Measurements from ENCODE around the gene PCDHA13.

DNA sequence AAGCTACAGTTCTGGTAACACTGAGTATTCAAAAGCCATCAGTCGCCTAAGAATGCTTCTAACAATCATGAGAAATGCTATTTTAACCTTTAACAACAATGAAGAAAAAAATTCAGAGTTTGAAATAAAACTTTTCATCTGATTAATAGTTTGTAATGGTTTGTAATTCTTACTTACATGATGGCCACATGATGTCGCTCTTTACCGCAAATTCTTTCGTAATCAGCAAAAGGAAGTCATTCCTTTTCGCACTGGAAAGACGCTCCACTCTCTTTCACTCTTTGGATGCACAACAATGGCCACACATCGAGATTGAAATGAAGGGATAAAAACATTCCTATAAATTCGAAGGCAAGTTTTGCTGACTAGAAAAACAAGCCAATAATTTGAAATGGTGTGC lies 47.9 kb upstream of the PCDHA13 start, which contains the start of gene PCDHA7:
- TF ChIP-seq EP300 (IDR thresholded peaks at IDR 0.05; ENCODE audit: borderline replicate concordance) (no peak), CEBPB (IDR thresholded peaks at IDR 0.05) (no peak), ZBTB7A (IDR thresholded peaks at IDR 0.05; ENCODE audit: low read depth) (no peak), YY1 (IDR thresholded peaks at IDR 0.05; ENCODE audit: low read depth) (no peak), TAF1 (IDR thresholded peaks at IDR 0.05; ENCODE audit: low read depth) (no peak), TEAD4 (IDR thresholded peaks at IDR 0.05) (no peak), RAD21 (IDR thresholded peaks at IDR 0.05; ENCODE audit: low read depth) (no peak; the same call in 1 of the 2 replicates), NFIC (IDR thresholded peaks at IDR 0.05) (no peak)
- TF ChIP-seq, protein P1, sequence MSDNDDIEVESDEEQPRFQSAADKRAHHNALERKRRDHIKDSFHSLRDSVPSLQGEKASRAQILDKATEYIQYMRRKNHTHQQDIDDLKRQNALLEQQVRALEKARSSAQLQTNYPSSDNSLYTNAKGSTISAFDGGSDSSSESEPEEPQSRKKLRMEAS (IDR thresholded peaks at IDR 0.05), result no peak
- TF ChIP-seq, protein P2, sequence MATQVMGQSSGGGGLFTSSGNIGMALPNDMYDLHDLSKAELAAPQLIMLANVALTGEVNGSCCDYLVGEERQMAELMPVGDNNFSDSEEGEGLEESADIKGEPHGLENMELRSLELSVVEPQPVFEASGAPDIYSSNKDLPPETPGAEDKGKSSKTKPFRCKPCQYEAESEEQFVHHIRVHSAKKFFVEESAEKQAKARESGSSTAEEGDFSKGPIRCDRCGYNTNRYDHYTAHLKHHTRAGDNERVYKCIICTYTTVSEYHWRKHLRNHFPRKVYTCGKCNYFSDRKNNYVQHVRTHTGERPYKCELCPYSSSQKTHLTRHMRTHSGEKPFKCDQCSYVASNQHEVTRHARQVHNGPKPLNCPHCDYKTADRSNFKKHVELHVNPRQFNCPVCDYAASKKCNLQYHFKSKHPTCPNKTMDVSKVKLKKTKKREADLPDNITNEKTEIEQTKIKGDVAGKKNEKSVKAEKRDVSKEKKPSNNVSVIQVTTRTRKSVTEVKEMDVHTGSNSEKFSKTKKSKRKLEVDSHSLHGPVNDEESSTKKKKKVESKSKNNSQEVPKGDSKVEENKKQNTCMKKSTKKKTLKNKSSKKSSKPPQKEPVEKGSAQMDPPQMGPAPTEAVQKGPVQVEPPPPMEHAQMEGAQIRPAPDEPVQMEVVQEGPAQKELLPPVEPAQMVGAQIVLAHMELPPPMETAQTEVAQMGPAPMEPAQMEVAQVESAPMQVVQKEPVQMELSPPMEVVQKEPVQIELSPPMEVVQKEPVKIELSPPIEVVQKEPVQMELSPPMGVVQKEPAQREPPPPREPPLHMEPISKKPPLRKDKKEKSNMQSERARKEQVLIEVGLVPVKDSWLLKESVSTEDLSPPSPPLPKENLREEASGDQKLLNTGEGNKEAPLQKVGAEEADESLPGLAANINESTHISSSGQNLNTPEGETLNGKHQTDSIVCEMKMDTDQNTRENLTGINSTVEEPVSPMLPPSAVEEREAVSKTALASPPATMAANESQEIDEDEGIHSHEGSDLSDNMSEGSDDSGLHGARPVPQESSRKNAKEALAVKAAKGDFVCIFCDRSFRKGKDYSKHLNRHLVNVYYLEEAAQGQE (IDR thresholded peaks at IDR 0.05; ENCODE audit: low read depth), result no peak
